Activated CD8-positive, alpha-beta memory T cell treated with anti-CD3 and anti-CD28 coated beads for 1 hour (primary cell): ENCODE data around the gene ARMC9.
"Not testable (repeated sequence)": the region's sequence is repeated elsewhere in the genome, so short reads cannot be mapped to it uniquely, and the experiment has no call there.

Experiments
- DNase-seq, 2 donors: peaks; one replicate each; pipeline ENCODE4 v3.0.0-alpha.2; 2020; ENCODE audit warnings: low read depth in 1 of 2; ENCODE audit errors: extremely low read depth in 1 of 2

The ARMC9 gene

DNA sequence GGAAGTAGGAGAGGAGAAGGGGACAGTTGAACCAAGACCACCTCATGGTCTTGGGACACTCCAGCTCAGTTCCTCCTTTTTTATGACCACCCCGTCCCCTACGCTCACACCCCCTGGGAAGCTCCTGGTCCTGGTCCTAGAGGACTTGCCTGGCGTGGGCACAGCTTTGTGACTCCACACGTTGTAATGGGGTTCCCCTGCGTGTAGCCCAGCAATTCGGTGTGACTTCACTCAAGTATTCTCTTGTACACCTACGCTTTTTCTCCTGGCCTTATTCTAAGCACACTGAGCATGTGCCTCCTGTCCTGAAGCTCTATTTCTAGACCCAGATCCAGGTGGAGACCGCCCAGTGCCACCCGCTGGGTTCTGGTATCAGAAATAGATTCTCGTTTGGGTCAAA, 161.0 kb downstream of the ARMC9 start:
- DNase-seq = no peak

DNA sequence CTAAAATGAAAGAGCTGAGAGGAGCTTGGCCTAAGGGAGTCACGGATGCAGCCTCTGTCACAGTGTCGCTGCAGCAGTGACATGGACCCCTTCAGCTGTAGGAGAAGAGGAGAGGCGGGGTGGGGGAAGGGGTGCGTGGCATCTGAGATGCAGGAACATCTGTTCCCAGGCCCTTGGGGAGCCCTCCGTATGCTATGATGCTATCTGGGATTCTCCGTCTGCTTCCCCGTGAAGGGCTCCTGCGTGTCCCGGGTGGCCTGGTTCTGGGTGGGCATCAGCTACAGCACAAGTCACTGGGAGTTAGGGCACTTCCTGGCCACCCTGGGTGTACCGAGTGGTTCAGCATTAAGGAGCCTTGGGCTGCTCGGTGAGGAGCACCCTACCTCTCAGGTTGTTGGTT, 161.5 kb downstream of the ARMC9 start:
- no peak for DNase-seq

DNA sequence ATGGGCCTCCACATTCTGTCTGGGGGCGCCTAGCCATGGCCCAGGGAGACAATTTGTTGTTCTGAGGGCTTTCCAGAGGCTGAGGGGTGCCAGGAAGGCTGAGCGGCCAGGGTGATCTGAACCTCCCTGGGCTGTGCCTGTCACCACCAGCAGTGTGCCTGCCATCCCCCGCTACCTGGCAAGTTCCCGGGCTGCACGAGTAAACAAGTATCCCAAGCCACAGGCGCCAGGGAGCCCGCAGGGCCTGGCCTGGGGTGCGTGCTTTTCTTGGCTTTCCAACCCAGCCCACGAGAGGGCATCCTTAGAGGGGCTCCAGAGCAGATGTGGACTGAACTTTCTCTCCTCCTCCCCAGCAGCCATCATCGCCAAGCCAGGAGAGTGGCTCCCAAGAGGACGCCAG, 162.0 kb downstream of the ARMC9 start:
- DNase-seq = no peak

DNA sequence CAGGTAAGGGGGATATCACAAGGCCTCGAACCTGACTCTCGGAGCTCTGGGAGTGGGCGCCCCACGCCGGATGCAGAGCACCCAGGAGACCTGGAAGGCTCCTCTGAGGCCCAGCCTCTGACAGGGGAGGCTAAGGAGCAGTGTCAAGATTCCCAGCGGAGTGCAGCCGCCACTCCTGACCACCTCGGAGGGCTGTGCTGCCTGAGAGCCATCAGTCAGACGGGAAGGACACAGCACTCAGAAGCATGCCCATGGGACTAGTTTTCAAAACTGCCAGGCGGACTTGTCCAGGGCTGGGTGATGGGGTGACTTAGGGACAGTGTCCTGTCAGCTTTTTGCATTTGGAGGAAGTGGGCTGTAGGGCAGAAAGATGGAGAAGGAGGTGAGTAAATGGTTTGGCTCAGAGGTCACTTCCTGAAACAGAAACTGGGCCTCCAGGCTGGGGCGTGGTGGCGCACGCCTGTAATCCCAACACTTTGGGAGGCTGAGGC, 162.5 kb downstream of the ARMC9 start:
- DNase-seq = no peak

DNA sequence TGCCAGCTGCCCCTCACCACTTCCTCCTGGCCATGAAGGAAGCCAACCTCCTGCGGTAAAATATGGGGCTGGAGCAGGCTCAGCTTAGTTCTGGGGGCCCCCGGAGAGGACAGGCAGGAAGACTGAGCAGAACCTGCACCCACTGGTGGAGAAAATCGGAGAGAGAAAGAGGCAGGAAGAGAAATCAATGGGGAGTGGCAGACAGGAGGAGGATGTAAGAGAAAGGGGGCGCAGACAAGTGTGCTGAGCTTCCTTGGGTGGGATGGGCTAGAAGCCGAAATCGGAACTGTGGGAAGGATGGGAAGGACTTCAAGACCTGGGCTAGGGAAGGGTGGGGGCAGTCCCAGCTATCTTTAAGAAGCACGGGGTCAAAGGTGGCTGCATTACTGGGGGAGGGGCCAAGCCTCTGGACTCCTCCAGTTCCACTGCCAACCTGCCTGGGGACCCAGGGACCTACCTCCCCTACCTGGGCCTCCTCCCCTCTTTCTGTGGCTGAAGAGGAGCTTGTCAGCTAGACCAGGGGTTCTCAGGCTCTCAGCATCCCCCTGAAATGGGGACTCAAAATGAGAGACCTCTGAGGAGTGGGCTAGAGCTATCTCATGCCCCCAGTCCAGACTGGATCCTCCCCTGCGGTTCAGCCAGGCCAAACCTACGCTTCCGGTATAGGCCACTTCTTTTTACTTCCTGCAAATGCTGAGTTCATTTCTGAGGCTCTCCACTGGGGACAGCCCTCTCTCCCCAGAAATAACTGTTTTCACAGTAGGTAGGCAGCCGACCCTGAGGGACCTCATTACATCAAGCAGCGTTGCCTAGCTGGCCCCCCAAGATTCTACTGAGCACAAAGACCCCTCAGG, 163.5 kb downstream of the ARMC9 start:
- DNase-seq = no peak

DNA sequence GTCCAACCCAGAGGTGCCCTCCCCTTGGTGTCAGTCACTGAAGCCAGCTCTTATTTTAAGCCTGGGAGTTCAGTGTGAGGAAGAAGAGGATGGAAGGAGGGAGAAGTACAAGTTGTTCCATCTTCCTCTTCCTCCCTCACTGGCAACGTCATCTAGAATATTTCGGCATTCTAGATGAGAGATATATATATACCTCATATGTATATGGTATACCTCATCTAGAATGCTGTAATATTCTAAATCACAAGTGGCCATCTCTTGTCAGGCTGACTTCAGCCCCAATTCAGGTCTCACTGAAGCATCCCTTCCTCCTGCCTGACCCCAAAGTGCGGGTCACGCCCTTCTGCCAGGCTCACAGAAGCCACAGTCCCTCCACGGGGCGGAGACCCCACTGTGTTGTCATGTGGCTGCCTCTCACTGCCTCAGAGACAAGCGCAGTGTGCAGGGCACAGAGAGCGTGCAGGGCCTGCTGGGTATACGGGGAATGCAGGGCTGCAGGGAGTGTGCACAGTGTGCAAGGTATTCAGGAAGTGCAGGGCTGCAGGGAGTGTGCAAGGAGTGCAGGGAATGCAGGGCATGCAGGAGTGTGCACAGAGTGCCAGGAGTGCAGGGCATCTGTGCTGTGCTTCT, 164.2 kb downstream of the ARMC9 start:
- no peak for DNase-seq

DNA sequence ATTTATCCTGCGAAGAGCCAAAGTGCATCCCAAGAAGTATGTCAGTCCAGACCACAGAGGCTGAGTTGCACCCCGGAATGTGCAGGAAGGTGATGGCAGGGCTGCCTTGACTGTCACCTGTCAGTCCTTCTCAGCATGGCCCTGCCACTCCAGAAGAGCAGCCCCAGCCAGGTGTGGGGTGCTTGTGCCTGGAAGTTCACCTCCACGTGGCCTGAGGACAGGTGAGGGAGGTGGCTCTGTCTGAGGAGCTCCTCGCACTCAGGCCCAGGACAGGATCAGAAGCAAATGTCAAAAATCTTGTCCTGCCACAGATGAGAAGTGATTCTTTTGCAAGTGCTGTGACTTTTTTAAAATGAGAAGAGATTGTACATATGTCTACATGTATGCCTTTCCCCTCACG, 165.6 kb downstream of the ARMC9 start:
- DNase-seq = no peak

DNA sequence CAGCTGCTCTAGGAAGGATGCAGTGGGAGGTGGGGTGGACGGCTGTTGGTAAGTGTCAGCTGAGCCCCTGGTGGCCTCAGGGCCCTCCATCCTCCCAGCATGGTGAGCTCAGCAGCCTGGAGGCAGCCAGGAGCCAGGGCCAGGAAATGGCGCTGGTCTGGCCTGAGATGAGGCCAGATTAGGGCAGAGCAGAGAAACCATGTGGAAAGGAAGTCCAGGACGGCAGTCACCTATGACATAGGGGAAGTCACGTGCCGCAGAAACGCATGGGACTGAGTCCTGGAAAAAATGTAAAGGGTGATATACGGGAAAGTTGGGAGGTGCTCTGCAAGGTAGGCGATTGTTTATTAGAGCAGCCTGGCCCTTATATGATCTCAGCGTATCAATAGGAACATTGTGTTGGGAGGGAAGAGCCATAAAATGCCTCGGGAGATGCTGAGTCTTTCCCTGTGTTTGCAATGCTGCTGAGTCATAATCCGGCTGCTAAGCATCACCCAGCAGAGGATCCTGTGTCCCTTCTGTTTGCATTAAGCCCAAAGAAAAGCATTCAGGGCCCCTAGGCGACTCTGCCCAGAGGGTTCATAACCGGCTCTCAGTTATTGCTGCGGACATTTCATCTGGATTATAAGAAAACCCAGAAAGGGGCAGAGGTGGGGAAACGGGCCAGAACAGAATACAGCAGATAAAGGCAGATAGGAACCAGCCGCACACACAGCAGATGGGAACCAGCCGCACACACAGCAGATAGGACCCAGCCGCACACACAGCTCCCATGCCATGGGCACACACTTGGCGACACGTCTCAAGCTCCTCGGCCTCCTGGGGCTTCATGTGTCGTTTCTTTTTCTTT, 166.8 kb downstream of the ARMC9 start:
- DNase-seq = no peak

DNA sequence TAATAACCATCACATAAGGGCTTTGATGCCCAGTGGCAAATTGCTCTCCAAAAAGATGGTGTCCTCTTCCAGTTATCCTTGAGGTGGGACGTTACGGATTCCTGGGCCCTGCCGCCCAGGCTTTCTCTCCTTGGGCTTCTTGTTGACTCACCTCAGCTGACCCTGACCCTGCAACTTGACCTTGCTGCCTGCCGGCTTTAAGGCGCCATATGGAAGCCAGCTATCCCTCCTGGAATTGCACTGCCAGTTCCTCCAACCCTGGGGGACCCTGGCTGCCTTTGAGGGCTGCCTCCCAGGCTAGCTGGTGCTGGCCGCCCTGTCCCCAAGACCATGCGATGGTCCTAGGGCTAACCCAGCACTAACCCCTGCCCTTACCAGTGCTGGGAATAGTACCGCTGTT, 168.7 kb downstream of the ARMC9 start:
- no peak for DNase-seq

DNA sequence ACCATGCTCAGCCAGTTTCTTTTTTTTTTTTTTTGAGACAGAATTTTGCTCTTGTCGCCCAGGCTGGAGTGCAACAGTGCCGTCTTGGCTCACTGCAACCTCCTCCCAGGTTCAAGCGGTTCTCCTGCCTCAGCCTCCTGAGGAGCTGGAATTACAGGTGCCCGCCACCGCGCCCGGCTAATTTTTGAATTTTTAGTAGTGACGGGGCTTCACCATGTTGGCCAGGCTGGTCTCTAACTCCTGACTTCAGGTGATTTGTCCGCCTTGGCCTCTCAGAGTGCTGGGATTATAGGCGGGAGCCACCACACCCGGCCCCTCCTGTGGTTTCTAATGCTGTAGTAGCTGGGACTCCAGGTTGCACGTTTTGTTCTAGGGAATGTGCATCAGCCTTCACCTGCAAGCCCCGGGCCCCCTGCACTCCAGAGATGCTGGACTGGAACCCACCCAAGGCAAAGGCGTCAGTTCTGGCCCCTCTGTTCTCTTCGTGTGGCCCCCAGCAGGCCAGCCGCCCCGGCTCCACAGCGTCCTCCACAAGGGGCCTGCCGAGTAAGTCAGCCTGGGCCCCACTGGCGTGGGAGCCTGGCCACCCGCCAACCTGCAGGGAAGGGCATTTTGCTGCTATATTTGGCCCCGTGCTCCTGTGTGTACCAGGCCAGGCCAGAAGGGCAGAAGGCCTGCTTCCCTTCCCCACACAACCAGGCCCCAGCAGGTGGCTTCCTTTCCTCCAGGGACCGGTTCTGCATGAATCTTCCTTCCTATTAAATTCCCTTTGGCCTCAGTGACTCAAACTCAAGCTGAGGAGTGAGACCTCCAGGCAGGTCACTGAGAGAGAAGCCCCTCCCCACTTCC, 171.4 kb downstream of the ARMC9 start:
- no peak for DNase-seq

DNA sequence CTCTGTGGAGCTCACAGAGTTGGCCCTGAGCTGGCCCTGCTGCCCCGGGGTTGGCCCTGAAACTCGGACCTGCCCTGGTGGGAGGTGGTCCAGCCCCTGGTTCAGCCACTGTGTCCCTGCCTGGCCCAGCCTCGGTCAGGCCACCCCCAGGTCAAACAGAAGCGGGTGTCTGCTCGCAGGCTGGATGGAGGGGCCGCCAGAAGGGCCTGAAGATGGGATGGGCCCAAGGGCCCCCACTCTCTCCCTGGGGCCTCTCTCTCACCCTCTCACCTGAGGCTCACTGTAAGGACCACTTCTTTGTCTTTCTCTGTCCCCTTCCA, 172.0 kb downstream of the ARMC9 start:
- no peak for DNase-seq

DNA sequence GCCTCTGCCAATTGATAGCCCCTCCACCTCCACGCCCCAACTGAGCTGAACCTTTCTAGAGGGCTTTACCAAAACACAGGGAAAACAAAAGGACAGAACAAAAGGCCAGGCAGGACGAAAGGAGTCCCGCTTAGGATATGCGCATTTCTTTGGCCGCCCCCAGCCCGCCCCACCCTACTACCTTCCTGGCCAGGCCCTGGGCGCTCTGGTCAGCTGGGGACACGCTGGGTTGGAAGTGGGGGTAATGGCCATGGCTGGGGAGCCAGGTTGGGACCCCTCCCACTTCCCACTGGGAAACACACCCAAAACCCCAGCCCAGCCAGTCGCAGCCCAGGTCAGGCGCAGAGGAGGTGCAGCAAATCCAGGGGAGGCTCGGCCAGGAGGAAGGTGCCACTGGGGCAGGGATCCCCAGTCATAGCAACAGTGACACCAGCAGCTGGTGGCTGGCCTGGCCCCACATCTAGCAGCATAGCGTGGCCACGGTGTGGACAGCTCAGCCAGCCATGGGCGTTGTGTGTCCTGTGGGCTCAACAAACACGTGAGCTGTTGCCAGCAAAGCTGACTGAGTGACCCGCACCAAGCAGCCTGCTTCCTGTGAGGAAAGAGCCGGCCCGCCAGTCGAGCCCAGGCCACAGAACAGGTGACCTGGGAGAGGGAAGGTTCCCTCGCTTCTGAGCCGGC, 172.5 kb downstream of the ARMC9 start:
- no peak for DNase-seq

DNA sequence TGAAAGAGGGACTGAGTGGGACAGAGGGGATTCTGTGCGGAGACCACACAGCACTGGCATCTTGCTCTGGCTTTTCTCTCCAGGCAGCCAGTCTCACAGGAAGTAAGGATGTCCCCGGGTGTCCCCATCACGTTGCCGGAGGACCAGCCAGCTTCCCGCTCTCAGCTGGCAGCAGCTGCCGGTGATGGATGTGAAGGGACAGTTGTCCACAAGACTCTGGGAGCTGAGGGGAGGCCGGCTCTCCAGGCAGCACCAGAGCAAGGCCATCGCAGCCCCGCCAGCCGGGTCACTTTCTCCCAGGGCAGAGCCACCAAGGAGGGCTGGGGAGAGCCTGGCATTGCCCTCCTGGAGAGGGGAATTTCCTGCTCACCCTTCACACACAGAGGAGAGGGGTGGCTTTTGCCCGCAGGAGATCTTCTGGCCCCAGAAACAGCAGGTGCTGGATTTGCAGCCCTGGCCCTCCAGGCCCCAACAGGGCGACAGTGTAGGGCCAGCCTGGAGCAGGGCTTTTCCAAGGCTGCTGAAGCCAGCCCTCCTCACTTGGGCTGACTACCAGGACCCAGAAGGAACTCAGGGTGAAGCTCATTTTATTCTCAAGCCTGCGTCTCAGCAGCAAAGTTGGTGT, 173.1 kb downstream of the ARMC9 start:
- no peak for DNase-seq

DNA sequence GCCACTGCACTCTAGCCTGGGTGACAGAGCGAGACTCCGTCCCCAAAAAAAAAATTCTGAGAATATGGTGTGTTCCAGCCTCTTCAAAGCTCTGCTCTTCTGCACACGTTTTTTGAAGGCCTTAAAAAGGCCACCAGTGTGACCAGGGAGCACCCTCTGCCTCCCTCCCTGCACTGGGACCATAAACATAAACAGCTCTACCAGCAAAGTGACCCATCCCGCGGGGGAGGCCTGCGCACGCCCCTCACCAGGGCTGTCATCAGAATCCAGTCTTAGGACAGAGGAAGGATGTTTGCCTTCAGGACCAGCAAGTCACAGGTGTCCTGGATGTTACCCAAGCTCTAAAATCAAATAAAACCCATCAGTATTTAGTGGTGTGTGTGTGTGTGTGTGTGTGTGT, 173.9 kb downstream of the ARMC9 start:
- DNase-seq = no peak

DNA sequence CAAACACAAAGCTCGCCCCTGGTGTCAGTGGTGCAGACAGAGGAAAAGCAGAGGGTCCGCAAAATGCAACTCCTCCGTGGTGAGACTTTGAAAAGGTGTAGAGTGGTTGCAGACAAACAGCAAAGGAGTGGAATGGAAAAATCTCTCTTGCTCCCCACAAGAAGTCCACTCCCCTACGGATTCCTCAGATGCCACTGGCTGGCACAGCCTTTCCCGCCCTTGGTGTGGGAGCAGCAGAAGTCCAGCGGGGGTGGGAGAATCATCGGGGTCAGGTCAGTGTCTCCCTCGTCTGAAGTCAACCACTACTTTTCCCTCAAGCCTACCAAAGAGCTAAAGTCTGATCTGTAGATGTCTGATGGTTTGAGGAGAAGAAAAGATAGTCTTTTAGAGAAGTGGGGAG, 174.8 kb downstream of the ARMC9 start:
- DNase-seq = no peak

DNA sequence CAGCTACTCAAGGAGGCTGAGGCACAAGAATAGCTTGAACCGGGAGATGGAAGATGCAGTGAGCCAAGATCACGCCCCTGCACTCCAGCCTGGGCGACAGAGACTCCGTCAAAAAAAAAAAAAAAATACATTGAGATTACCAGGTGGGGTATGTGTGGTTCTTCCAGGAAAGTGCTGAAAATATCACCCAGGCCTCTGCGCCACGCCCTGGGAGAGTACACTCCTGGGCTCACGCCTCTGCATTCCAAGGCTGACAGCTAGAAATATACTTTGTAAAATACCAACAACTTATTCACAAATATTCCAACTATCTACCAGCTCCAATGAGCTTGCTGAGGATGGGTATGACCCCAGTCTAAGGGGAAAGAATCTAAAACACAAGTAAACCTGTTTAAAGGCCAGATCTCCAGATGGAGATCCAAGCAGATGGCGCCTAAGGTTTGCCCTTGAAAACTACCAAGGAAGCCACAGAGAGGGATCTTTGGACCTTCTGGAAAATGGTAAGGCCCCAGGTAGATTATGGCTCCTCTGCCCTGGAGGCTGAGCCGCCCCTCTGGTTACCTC, 175.4 kb downstream of the ARMC9 start:
- no peak for DNase-seq

DNA sequence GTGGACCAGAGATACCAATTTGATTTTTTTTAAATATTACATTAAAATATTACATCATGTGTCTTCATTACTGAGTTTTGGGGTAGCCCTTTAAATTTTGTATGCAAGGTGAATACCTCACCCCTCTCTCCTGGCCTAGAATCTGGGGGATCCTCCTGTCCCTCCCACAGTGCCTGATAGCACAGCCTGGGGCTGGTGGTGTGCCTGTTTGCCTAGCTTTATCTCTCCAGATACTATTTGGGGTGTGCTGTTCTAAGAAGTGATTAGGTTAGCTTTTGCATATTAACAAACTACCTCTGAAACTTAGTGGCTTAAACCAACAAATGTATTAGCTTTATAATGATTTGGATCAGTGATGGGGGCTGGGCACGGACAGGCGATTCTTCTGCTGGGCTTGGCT, 176.3 kb downstream of the ARMC9 start:
- DNase-seq = no peak

DNA sequence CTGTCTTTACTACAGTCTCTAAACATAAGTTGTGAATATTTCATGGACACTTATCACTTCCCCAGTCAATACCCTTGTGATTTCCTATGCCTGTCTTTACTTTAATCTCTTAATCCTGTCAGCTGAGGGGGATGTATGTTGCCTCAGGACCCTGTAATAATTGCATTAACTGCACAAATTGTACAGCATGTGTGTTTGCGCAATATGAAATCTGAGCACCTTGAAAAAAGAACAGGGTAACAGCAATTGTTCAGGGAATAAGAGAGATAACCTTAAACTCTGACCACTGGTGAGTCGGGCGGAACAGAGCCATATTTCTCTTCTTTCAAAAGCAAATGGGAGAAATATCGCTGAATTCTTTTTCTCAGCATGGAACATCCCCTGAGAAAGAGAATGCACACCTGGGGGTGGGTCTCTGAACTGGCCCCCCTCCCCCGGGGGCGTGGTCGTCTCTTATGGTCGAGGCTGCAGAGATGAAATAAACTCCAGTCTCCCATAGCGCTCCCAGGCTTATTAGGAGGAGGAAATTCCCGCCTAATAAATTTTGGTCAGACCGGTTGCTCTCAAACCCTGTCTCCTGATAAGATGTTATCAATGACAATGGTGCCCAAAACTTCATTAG, 177.7 kb downstream of the ARMC9 start:
- not testable (repeated sequence) for DNase-seq

DNA sequence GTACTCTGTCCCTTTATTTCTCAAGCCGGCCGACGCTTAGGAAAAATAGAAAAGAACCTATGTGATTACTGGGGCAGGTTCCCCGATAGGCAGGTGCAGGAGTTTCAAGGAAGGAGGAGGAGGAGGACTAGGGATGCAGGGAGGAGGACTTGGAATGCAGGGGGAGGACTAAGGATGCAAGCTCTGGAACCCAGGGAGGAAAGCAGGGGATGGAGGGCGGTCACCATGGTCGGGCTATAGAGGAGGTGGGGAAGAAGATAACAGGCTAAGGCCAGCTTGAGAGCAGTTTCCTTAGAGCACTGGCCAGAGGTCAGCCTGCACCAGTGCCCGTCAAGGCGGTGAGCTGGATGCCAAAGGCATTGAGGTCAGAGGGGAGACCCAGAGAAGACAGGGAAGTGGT, 178.4 kb downstream of the ARMC9 start:
- DNase-seq = no peak
